SK-MEL-5 (cell line): ENCODE results near the gene SLC35E3. TPM values are rescaled to one million over a fixed set of nuclear protein-coding genes. Genes with fewer than 3 reads are reported as not detected.
"Not testable (repeated sequence)": the region's sequence is repeated elsewhere in the genome, so short reads cannot be mapped to it uniquely, and the experiment has no call there.

Experiments used
- DNase-seq: peaks from one replicate; pipeline ENCODE4 v3.0.0-alpha.2; 2016; ENCODE audit warnings: low read depth, low spot score
- in situ Hi-C: cut with HindIII; loops from 2 replicates; pipeline ENCODE4 v1.10.0; 2016; ENCODE audit warnings: low sequenced_read_pairs, high pct_unique_total_duplicates, low pct_unique_long_range_greater_than_20kb
- total RNA-seq: library from RNA; depleted of rRNA; stranded (reverse); fragments of >200 nt; shearing (Covaris generic); gene quantifications from 2 replicates; pipeline ENCODE4 v1.2.3, GENCODE V29; 2014

Gene SLC35E3
- total RNA-seq, 1 experiment from 2014 or later, result 8.6 TPM

DNA sequence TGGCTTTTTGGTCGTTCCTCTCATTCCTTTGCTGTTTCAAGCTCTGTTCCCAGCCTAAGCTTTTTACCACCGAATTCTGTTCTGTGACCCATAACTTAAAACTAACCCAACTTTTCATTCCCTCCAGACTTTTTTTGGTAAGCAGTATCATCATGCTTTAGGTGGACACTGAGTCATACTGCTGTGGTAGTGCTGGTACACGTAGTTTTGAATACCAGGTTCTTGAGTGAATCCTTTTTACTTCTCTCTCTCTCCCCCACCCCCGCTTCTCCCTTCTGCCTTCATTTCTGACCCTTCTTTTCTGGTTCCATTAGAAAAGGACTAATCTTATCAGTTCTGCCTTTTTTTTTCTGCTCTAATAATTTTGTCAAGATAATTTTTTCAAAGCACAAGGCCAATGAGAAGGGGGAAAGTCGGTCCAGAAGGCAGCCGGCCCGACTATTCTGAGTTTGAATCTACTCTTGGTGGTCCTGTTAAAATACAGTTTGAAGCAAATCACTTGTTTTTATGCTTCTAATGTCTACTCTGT, 59.7 kb downstream of the SLC35E3 start:
- in situ Hi-C loops, result no loop called here
- DNase-seq, result no peak

DNA sequence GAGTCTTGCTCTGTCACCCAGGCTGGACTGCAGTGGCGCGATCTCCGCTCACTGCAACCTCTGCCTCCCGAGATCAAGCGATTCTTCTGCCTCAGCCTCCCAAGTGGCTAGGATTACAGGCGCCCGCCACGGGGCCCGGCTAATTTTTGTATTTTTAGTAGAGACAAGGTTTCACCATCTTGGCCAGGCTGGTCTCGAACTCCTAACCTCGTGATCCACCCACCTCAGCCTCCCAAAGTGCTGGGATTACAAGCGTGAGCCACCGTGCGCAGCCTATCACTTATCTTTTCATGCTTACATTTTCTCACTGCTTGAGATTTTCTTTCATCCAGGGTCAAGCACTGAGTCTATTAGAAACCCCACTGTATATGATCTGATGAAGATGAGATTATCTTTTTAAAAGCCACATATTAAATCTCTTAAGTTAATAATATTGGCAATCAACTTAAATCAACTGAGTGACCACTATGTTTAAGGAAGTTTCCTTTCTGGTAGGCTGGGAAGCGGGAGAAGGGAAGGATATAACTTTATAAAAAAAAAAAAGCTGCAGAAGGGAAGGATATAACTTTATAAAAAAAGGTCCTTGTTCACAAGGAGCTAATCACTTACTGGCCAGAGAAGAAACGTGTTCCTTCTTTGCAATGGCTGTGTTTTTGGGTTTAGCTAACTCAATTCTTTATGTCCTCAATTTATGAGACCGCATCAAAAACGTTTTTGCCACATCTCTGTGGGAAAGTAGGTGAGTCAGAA, 60.7 kb downstream of the SLC35E3 start:
- DNase-seq, result no peak
- in situ Hi-C loops, result no loop called here

DNA sequence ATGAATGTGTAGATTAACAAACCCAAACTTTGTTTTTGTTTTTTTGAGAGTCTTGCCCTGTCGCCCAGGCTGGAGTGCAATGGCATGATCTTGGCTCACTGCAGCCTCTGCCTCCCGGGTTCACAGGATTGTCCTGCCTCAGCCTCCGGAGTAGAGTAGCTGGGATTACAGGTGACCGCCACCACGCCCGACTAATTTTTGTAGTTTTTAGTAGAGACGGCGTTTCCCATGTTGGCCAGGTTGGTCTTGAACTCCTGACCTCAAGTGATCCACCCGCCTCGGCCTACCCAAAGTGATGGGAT, 61.2 kb downstream of the SLC35E3 start:
- in situ Hi-C loops, DNase-seq: not testable (repeated sequence)

DNA sequence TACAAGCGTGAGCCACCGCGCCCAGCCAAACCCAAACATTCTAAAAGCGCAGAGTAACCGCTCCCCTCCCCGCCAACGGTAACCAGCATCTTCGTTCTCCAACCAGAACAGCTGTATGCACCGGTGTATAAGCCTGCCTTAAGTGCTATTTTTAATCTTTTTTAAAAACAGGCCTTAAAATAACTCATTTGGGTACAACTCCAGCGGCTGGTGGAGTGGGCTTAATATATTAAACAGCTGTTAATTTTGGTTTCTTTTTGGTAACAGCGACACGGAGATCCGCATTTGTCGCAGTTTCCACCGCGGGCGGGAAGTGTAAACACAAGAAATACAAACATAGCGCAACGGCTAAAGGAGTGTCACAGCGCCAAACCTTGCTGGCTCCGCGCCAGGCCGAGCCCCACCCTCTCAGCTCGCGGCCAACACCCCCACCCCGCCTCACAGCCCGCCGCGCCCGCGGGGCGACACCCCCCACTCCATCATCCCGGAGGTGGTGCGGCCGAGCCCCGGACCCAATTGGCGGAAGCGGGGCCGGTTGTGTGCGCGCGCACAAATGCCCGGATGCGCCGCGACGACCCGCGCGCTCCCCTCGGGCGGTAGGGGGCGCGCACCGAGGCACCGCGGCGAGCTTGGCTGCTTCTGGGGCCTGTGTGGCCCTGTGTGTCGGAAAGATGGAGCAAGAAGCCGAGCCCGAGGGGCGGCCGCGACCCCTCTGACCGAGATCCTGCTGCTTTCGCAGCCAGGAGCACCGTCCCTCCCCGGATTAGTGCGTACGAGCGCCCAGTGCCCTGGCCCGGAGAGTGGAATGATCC, 61.8 kb downstream of the SLC35E3 start, which contains the start of gene MDM2:
Gene MDM2 (plus strand): TSS at position 602 of the 812 bp plus-strand sequence. CDS start 301 bp downstream, outside the sequence.
- in situ Hi-C loops, result no loop called here
- DNase-seq, result peak; percentile 88

DNA sequence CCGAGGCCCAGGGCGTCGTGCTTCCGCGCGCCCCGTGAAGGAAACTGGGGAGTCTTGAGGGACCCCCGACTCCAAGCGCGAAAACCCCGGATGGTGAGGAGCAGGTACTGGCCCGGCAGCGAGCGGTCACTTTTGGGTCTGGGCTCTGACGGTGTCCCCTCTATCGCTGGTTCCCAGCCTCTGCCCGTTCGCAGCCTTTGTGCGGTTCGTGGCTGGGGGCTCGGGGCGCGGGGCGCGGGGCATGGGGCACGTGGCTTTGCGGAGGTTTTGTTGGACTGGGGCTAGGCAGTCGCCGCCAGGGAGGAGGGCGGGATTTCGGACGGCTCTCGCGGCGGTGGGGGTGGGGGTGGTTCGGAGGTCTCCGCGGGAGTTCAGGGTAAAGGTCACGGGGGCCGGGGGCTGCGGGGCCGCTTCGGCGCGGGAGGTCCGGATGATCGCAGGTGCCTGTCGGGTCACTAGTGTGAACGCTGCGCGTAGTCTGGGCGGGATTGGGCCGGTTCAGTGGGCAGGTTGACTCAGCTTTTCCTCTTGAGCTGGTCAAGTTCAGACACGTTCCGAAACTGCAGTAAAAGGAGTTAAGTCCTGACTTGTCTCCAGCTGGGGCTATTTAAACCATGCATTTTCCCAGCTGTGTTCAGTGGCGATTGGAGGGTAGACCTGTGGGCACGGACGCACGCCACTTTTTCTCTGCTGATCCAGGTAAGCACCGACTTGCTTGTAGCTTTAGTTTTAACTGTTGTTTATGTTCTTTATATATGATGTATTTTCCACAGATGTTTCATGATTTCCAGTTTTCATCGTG, 62.6 kb downstream of the SLC35E3 start:
- in situ Hi-C loops, result no loop called here
- peak; percentile 90 for DNase-seq

DNA sequence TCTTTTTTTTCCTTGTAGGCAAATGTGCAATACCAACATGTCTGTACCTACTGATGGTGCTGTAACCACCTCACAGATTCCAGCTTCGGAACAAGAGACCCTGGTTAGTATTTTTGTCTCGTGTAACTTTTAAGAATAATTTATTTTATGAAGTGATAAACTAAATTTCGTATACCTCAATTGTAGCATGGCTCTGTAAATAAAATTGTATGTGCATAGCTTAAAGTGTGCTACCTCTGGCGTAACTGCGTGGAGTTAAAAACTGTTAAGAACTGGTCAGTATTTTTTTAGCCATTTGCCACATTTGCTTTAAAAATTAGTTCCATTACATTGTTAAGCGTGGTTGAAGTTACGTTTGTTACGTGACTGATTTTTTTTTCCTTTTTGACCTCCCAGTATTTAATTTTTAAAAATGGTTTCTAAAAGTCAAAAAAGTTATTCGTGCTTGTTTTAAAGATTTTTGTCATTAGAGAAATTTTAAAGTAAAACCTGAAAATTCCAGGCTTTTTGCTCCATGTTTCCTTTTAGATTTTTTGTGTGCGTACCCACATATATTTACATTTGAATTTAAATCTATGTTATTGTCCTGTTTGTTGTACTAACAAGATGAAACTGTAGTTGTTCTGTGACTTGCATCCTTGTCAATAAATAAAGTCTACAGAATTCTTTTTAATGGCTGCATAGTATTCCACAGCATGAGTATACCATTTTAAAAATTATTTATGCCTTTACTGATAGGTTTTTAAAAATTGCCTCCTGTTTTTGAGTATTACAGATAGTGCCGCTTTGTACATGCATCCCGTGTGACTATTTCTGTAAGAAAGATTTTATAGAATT, 63.4 kb downstream of the SLC35E3 start:
- no peak for DNase-seq

DNA sequence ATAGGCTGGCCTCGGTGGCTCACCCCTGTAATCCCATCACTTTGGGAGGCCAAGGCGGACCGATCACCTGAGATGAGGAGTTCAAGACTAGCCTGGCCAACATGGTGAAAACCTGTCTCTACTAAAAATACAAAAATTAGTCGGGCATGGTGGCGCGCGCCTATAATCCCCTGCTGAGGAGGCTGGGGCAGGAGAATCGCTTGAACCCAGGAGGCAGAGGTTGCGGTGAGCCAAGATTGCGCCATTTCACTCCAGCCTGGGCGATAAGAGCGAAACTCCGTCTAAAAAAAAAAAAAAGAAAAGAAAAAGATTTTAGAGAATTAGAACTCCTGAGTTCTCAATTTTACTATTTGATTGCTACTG, 64.0 kb downstream of the SLC35E3 start:
- in situ Hi-C loops, DNase-seq: not testable (repeated sequence)

More for the DNA sequence above, 63.4 kb downstream of the SLC35E3 start:
- in situ Hi-C loops, result no loop called here

DNA sequence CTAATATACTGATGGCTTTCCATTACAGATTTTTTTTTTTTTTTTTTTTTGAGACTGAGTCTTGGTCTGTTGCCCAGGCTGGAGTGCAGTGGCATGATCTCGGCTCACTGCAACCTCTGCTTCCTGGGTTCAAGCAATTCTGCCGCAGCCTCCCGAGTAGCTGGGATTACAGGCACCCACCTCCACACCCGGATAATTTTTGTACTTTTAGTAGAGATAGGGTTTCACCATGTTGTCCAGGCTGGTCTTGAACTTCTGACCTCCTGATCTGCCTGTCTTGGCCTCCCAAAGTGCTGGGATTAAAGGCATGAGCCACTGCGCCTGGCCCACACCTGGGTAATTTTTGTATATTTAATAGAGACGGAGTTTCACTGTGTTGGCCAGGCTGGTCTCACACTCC, 65.6 kb downstream of the SLC35E3 start:
- in situ Hi-C loops, DNase-seq: not testable (repeated sequence)

DNA sequence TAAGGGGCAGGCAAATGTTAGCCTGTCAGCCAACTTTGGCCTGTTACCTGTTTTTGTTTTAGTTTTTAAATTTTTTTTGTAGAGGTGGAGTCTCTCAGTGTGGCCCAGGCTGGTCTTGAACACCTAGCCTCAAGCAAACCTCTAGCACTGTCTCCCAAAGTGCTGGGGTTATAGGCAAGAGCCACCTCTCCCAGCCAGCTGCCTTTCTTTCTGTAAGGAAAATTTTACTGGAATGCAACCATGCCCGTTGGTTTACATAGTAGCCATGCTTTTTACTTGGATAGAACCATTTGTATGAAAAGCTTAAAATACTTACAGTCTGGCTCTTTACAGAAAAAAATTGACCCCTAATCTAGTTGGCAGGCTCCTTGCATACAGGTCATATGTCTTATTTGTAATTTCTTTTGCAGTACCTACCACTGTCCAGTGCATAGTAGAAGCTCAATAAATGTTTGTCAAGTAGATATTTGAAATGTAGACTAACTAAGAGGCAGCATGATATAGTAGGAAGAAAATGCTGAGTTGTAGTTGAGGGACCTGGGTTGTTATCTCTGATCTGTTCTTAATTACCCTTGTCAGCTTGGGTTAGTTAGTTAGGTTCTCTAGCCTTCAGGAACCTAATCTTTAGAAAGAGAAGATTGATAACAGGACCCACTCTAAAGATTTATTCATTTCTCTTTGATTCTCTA, 66.7 kb downstream of the SLC35E3 start:
- DNase-seq, result no peak
- in situ Hi-C loops, result no loop called here

DNA sequence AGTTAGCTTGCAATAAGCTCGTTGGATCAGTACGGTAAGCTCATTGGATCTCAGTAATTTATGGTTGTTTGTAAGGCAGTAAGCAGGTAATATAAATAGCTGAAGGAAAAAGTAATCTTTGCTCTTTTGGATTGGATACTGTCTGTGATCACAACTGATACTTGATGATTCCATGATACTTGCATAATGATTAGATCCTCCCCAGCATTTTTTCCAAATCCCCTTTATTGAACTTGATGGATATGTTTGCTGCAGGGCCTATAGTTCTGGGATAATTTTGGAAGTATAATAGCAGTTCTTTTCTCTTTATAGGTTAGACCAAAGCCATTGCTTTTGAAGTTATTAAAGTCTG, 67.2 kb downstream of the SLC35E3 start:
- in situ Hi-C loops, result no loop called here
- DNase-seq, result no peak

DNA sequence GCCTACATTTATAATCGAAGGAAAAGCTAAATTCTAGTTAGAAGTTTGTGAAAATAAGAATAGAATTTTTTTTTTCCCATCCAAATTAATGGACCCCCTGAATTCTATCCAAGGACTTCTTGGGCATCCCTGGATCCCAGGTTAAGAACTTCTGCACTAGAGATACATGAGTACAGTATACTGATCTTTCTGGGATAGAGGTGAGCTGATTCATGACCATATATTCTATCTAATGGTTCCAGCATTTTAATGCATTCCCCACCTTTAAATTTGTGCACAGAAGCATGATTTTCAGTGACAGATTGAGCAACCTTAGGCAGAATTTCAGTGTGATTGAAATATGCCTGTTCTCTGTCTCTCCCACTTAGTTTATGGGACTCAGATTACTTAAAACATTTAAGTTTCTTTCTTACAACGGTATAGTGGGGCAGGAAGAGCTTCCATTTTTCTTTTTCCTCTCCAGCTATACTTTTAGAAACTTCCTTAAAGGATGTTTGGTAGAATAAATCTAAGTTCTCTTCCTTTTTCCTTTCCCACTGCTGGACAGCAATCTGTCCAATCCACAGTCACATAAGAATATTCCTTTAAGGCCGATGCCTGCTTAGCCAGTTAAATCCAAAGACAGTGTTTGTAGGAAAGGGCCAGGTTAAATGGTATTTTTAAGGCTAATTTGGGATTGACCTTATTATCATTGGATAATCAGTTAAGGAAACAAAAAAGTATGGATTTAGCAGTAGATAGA, 68.7 kb downstream of the SLC35E3 start:
- no peak for DNase-seq

DNA sequence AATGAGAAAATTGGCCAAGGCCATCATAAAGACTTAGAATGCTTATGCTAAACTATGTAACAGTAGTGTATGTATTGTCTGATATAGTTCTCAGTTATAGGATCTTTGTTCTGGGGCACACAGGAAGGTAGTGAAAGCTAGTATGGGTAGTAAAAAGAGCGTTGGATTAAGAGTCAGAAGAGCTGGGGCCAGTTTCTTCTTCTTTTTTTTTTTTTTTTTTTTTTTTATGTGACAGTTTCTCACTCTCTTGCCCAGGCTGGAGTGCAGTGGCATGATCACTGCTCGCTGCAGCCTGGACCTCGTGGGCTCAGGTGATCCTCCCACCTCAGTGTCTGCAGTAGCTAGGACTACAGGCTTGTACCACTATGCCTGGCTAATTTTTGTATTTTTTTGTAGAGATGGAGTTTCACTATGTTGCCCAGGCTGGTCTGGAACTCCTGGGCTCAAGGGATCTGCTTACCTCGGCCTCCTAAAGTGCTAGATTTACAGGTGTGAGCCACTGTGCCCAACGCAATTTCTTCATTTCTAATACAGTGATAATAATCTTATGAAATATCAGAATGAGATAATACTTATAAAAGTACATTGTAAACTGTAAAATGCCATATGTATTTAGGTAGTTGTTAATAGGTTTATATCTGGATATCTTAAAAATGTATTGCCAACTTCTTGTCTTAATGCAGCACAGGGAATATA, 69.4 kb downstream of the SLC35E3 start:
- in situ Hi-C loops, result no loop called here
- no peak for DNase-seq

More for the DNA sequence above, 68.7 kb downstream of the SLC35E3 start:
- in situ Hi-C loops, result no loop called here

DNA sequence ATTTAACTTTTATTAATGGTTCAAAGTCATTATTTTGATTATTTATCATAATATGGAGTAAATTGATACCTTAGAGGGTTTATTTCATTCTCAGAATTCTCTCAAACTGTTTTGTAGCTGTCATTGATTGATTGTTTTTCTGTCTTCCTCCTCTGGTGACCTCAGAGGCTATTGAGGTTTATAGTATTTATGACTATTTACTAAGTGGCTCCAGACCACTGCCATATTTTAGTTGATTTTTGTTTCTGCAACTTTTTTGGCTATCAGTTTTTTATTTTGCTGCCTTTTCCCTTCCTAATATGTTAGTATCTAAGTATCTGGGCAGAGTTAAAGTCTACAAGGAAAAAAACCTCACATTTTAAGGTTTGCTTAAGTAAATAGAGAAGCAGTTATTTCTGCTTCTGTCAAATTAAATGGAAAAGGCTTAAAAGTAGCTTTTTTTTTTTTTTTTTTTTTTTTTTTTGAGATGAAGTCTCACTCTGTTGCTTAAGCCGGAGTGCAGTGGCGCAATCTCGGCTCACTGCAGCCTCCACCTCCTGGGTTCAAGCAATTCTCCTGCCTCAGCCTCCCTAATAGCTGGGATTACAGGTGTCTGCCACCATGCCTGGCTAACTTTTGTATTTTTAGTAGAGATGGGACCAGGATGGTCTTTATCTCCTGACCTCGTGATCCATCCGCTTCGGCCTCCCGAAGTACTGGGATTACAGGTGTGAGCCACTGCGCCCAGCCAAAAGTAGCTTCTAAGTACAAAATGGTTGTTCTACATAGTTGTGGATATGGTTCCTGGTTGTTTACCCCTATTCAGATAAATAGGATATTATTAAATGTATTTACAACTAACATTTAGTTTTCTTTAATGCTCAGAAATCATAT, 70.2 kb downstream of the SLC35E3 start:
- no peak for DNase-seq
- in situ Hi-C loops, result no loop called here

DNA sequence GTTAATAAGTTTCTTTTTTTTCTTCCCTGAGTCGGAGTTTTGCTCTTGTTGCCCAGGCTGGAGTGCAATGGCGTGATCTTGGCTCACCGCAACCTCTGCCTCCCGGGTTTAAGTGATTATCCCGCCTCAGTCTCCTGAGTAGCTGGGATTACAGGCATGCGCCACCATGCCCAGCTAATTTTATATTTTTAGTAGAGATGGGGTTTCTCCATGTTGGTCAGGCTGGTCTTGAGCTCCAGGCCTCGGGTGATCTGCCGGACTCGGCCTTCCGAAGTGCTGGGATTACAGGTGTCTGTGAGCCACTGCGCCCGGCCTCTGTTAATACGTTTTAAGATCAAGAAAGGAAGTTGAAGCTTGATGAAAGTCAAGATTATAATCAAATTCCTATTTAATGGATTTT, 73.5 kb downstream of the SLC35E3 start:
- in situ Hi-C loops, DNase-seq: not testable (repeated sequence)
